Brain microvascular endothelial cell (primary cell): ENCODE data around the gene PCDHB5.
"Not testable (repeated sequence)": the region's sequence is repeated elsewhere in the genome, so short reads cannot be mapped to it uniquely, and the experiment has no call there.

Source experiments
- DNase-seq: peaks from one replicate; pipeline ENCODE4 v3.0.0-alpha.2; 2020
- H3K27ac ChIP-seq: fragments of 250-450 bp; sonication (Bioruptor Pico); 2 replicates; pipeline ENCODE4 v1.5.1; 2020; ENCODE audit warnings: mild to moderate bottlenecking, moderate library complexity
- H3K27me3 ChIP-seq: fragments of 250-450 bp; sonication (Bioruptor Pico); replicated peaks from 2 replicates; pipeline ENCODE4 v1.5.1; 2020; ENCODE audit warnings: mild to moderate bottlenecking
- H3K36me3 ChIP-seq: fragments of 250-450 bp; sonication (Bioruptor Pico); replicated peaks from 2 replicates; pipeline ENCODE4 v1.5.1; 2020; ENCODE audit warnings: mild to moderate bottlenecking
- H3K4me3 ChIP-seq: 2 replicates; pipeline ENCODE4 v1.5.1; 2011; ENCODE audit warnings: low read depth, mild to moderate bottlenecking, control low read depth, low read length, moderate library complexity
- in situ Hi-C: cut with HindIII; loops from 2 replicates; pipeline ENCODE4 v1.10.0; 2017; ENCODE audit warnings: low sequenced_read_pairs, low pct_ligation_motif_present
- TF ChIP-seq, protein P1 (sequence below): IDR thresholded peaks from 2 replicates; pipeline ENCODE4 v1.5.1; 2011; ENCODE audit warnings: low read depth, mild to moderate bottlenecking, moderate library complexity, low read length, control low read depth, inconsistent platforms; ENCODE audit errors: missing control alignments

The PCDHB5 gene

DNA sequence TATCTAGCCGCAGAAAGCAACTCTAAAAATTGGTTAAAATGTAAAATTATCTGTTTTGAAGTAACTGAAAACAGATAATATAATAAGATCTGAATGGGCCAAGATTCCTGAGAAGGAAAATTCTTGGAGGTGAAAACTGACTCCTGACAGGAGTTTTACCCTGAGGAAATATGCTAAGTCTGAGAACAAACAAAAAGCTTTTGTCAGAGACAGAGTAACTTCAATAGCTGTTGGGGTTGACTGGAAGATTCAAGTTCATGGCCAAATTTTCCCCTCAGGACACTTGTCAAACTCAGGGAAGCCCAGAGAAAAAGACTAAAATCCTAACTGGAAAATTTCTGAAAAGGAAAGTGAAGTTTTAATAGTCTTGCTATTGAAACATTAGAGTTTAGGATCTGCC, 7.7 kb upstream of the PCDHB5 start:
- no peaks in the 10 kb centered on the region for H3K27me3 ChIP-seq
- no peak overlapping the region for H3K4me3 ChIP-seq
- no peak for DNase-seq
- TF ChIP-seq, protein P1, sequence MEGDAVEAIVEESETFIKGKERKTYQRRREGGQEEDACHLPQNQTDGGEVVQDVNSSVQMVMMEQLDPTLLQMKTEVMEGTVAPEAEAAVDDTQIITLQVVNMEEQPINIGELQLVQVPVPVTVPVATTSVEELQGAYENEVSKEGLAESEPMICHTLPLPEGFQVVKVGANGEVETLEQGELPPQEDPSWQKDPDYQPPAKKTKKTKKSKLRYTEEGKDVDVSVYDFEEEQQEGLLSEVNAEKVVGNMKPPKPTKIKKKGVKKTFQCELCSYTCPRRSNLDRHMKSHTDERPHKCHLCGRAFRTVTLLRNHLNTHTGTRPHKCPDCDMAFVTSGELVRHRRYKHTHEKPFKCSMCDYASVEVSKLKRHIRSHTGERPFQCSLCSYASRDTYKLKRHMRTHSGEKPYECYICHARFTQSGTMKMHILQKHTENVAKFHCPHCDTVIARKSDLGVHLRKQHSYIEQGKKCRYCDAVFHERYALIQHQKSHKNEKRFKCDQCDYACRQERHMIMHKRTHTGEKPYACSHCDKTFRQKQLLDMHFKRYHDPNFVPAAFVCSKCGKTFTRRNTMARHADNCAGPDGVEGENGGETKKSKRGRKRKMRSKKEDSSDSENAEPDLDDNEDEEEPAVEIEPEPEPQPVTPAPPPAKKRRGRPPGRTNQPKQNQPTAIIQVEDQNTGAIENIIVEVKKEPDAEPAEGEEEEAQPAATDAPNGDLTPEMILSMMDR, result no peak
- H3K36me3 ChIP-seq, result no peaks in the 10 kb centered on the region
- H3K27ac ChIP-seq, result no peak overlapping the region
- in situ Hi-C loops, result no loop called here

DNA sequence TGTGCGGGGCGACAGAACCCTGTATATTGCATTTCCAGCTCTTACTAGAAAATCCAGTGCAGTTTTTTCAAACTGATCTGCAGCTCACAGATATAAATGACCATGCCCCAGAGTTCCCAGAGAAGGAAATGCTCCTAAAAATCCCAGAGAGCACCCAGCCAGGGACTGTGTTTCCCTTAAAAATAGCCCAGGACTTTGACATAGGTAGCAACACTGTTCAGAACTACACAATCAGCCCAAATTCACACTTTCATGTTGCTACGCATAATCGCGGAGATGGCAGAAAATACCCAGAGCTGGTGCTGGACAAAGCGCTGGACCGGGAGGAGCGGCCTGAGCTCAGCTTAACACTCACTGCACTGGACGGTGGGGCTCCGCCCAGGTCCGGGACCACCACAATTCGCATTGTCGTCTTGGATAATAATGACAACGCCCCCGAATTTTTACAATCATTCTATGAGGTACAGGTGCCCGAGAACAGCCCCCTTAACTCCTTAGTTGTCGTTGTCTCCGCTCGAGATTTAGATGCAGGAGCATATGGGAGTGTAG, 786 bp downstream of the PCDHB5 start:
- no peaks in the 10 kb centered on the region for H3K36me3 ChIP-seq
- no peak overlapping the region for H3K4me3 ChIP-seq
- in situ Hi-C loops, result no loop called here
- TF ChIP-seq, protein P1, result no peak
- H3K27ac ChIP-seq, result no peak overlapping the region
- DNase-seq, result no peak
- no peaks in the 10 kb centered on the region for H3K27me3 ChIP-seq

DNA sequence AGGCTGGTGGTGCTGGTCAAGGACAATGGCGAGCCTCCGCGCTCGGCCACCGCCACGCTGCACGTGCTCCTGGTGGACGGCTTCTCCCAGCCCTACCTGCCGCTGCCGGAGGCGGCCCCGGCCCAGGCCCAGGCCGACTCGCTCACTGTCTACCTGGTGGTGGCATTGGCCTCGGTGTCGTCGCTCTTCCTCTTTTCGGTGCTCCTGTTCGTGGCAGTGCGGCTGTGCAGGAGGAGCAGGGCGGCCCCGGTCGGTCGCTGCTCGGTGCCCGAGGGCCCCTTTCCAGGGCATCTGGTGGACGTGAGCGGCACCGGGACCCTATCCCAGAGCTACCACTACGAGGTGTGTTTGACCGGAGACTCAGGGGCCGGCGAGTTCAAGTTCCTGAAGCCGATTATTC, 2.3 kb downstream of the PCDHB5 start:
- in situ Hi-C loops, H3K4me3 ChIP-seq, H3K27ac ChIP-seq, DNase-seq, H3K36me3 ChIP-seq, H3K27me3 ChIP-seq: not testable (repeated sequence)

DNA sequence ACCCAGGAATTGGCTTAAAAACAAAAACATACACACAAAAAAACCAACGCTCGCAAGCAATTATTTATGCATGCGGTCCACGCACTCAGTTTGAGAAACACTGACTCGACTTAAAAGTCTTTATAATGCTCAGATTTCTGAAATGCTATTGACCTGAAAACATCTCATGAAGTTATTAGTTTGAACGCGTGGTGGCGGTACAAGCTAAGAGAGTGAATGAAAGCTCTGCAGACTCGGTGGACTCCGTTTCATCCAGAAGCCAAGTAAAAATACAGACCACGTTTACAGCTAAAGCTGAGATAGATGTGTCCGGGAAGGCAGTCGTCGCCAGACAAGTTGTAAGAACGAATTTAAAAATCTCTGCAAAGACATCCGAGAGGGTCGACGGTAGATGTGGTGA, 14.8 kb downstream of the PCDHB5 start, which contains the start of gene PCDHB6:
PCDHB6 (plus strand) TSS at position 246 of the 400 bp plus-strand sequence. CDS start 201 bp downstream, outside the sequence.
- Histone ChIP-seq H3K36me3 (no peaks in the 10 kb centered on the region), H3K27me3 (no peaks in the 10 kb centered on the region), H3K27ac (no peak within 1 kb of the TSS), H3K4me3 (no peak within 1 kb of the TSS)
- TF ChIP-seq, protein P1, result no peak
- in situ Hi-C loops, result no loop called here
- DNase-seq, result no peak

DNA sequence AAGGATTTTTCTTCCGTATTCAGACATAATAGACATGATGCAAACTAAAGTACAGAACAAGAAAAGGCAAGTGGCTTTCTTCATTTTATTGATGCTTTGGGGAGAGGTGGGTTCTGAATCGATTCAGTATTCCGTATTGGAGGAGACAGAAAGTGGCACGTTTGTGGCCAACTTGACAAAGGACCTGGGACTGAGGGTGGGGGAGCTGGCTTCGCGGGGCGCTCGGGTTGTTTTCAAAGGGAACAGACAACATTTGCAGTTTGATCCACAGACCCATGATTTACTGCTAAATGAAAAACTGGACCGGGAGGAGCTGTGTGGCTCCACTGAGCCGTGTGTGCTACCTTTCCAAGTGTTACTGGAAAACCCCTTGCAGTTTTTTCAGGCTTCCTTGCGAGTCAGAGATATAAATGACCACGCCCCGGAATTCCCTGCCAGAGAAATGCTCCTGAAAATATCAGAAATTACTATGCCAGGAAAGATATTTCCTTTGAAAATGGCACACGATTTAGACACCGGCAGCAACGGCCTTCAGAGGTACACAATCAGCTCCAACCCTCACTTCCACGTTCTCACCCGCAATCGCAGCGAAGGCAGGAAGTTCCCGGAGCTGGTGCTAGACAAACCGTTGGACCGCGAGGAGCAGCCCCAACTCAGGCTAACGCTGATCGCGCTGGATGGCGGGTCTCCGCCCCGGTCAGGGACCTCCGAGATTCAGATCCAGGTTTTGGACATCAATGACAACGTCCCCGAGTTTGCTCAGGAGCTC, 15.4 kb downstream of the PCDHB5 start:
- Histone ChIP-seq H3K36me3 (no peaks in the 10 kb centered on the region), H3K27me3 (no peaks in the 10 kb centered on the region), H3K4me3 (no peak overlapping the region), H3K27ac (no peak overlapping the region)
- TF ChIP-seq, protein P1, result no peak
- DNase-seq, result no peak
- in situ Hi-C loops, result no loop called here

DNA sequence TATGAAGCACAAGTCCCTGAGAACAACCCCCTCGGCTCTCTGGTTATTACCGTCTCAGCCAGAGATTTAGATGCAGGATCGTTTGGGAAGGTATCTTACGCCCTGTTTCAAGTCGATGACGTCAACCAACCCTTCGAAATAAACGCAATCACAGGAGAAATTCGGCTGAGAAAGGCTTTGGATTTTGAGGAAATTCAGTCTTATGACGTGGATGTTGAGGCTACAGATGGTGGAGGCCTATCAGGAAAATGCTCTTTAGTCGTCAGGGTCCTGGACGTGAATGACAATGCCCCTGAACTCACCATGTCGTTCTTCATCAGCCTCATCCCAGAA, 16.0 kb downstream of the PCDHB5 start:
- no peak for DNase-seq
- Histone ChIP-seq H3K27me3 (no peaks in the 10 kb centered on the region), H3K4me3 (no peak overlapping the region), H3K27ac (no peak overlapping the region), H3K36me3 (no peaks in the 10 kb centered on the region)
- TF ChIP-seq, protein P1, result no peak
- in situ Hi-C loops, result no loop called here

DNA sequence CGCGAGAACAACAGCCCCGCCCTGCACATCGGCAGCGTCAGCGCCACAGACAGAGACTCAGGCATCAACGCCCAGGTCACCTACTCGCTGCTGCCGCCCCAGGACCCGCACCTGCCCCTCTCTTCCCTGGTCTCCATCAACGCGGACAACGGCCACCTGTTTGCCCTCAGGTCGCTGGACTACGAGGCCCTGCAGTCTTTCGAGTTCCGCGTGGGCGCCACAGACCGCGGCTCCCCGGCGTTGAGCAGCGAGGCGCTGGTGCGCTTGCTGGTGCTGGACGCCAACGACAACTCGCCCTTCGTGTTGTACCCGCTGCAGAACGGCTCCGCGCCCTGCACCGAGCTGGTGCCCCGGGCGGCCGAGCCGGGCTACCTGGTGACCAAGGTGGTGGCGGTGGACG, 16.6 kb downstream of the PCDHB5 start:
- H3K4me3 ChIP-seq, H3K36me3 ChIP-seq, H3K27me3 ChIP-seq, in situ Hi-C loops, DNase-seq, H3K27ac ChIP-seq: not testable (repeated sequence)

DNA sequence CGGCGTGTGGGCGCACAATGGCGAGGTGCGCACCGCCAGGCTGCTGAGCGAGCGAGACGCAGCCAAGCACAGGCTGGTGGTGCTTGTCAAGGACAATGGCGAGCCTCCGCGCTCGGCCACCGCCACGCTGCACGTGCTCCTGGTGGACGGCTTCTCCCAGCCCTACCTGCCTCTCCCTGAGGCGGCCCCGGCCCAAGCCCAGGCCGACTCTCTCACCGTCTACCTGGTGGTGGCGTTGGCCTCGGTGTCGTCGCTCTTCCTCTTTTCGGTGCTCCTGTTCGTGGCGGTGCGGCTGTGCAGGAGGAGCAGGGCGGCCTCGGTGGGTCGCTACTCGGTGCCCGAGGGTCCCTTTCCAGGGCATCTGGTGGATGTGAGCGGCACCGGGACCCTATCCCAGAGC, 17.1 kb downstream of the PCDHB5 start:
- DNase-seq, H3K27me3 ChIP-seq, H3K4me3 ChIP-seq, in situ Hi-C loops, H3K36me3 ChIP-seq, H3K27ac ChIP-seq: not testable (repeated sequence)
